ENCODE measurements around the gene RBFOX1. TPM values are rescaled to one million over a fixed set of nuclear protein-coding genes. Genes with fewer than 3 reads are reported as not detected.

The RBFOX1 gene
- polyA plus RNA-seq, 1 donor from 2014 or later: 56.8 TPM

DNA sequence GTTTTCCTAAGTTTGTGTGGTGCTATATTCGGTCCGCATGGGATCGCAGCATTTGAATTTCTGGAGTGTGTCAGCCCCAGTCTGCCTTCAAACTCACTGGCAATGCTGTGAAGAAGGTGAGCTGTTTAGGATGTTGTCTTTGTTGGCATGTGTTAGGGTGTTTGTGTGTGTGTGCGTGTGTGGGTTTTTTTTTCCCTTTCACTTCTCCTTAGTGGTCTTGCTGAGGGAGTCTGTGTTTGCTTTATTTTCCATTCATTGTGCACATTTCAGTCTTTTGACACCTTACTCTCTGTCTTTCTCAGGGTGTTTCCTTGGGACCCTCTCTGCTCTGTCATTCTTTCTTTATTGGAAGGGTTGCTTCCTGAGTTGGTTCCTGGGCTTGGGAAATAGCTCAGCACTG is 27.7 kb upstream of the RBFOX1 start:
- peak overlapping the region; percentile 61 for H3K4me3 ChIP-seq (ENCODE audit: low read length)
- H3K9me2 ChIP-seq (ENCODE audit: insufficient read depth, low read length): no peaks in the 10 kb centered on the region
- TF ChIP-seq EP300 (conservative IDR thresholded peaks at IDR 0.05; ENCODE audit: poor library complexity, severe bottlenecking) (no peak), RAD21 (conservative IDR thresholded peaks at IDR 0.05) (no peak), CTCF (IDR thresholded peaks at IDR 0.05; ENCODE audit: poor library complexity, severe bottlenecking) (no peak), TAF1 (IDR thresholded peaks at IDR 0.05; ENCODE audit: low read depth) (no peak)
- H3K27ac ChIP-seq (ENCODE audit: low read length): no peak overlapping the region
- no peaks in the 10 kb centered on the region for H3K36me3 ChIP-seq (ENCODE audit: insufficient read depth, low read length)
- H2AFZ ChIP-seq (ENCODE audit: low read depth, low read length): no peak overlapping the region
- H3K79me2 ChIP-seq (replicated peaks; ENCODE audit: insufficient read depth, low read length): peaks cover 3% of the 10 kb centered on the region
- no peak overlapping the region for H3K4me2 ChIP-seq (ENCODE audit: low read length)
- no peaks in the 10 kb centered on the region for H3F3A ChIP-seq (ENCODE audit: insufficient read depth, low read length, poor library complexity, severe bottlenecking)
- H3K27me3 ChIP-seq (ENCODE audit: insufficient read depth, low read depth, low read length): peaks cover 62% of the 10 kb centered on the region
- no peak overlapping the region for H3K9ac ChIP-seq (ENCODE audit: low read length)
- no peaks in the 10 kb centered on the region for H3K9me3 ChIP-seq (ENCODE audit: low read length)
- H4K20me1 ChIP-seq (ENCODE audit: insufficient read depth): no peaks in the 10 kb centered on the region

GRCh38 chr16:7313170-7313569 is 19.5 kb upstream of the RBFOX1 start:
- H3K4me2 ChIP-seq (ENCODE audit: low read length): no peak overlapping the region
- no peak overlapping the region for H3K9ac ChIP-seq (ENCODE audit: low read length)
- no peaks in the 10 kb centered on the region for H3K36me3 ChIP-seq (ENCODE audit: insufficient read depth, low read length)
- H3K27ac ChIP-seq (ENCODE audit: low read length): peak overlapping the region; percentile 15
- no peaks in the 10 kb centered on the region for H3K79me2 ChIP-seq (replicated peaks; ENCODE audit: insufficient read depth, low read length)
- no peak overlapping the region for H2AFZ ChIP-seq (ENCODE audit: low read depth, low read length)
- H3K9me2 ChIP-seq (ENCODE audit: insufficient read depth, low read length): no peaks in the 10 kb centered on the region
- no peaks in the 10 kb centered on the region for H3K9me3 ChIP-seq (ENCODE audit: low read length)
- TF ChIP-seq RAD21 (conservative IDR thresholded peaks at IDR 0.05) (peak; percentile 62), CTCF (IDR thresholded peaks at IDR 0.05; ENCODE audit: poor library complexity, severe bottlenecking) (peak; percentile 72), EZH2 (IDR thresholded peaks at IDR 0.05; ENCODE audit: borderline replicate concordance, insufficient read depth, low read length, poor library complexity, severe bottlenecking) (no peak), SMC3 (conservative IDR thresholded peaks at IDR 0.05; ENCODE audit: poor library complexity) (peak; percentile 73)
- no peak overlapping the region for H3K4me3 ChIP-seq (ENCODE audit: low read length)
- no peaks in the 10 kb centered on the region for H3K27me3 ChIP-seq (ENCODE audit: insufficient read depth, low read depth, low read length)
- H4K20me1 ChIP-seq (ENCODE audit: insufficient read depth): no peaks in the 10 kb centered on the region
- no peaks in the 10 kb centered on the region for H3F3A ChIP-seq (ENCODE audit: insufficient read depth, low read length, poor library complexity, severe bottlenecking)

- H4K20me1 ChIP-seq (ENCODE audit: insufficient read depth): no peaks in the 10 kb centered on the region
- TF ChIP-seq REST (IDR thresholded peaks at IDR 0.05; ENCODE audit: borderline replicate concordance): no peak
- no peak for TF ChIP-seq POLR2AphosphoS5 (IDR thresholded peaks at IDR 0.05)
- no peak for TF ChIP-seq RAD21 (conservative IDR thresholded peaks at IDR 0.05)
- TF ChIP-seq SMC3 (conservative IDR thresholded peaks at IDR 0.05; ENCODE audit: poor library complexity): no peak
- H3F3A ChIP-seq (ENCODE audit: insufficient read depth, low read length, poor library complexity, severe bottlenecking): no peaks in the 10 kb centered on the region
- H3K4me2 ChIP-seq (ENCODE audit: low read length): no peak overlapping the region
- no peaks in the 10 kb centered on the region for H3K9me2 ChIP-seq (ENCODE audit: insufficient read depth, low read length)
- H3K4me3 ChIP-seq (ENCODE audit: low read length): no peak overlapping the region
- no peak overlapping the region for H2AFZ ChIP-seq (ENCODE audit: low read depth, low read length)
- no peak overlapping the region for H3K9ac ChIP-seq (ENCODE audit: low read length)
- no peaks in the 10 kb centered on the region for H3K79me2 ChIP-seq (replicated peaks; ENCODE audit: insufficient read depth, low read length)
- H3K27me3 ChIP-seq (ENCODE audit: insufficient read depth, low read depth, low read length): no peaks in the 10 kb centered on the region
- no peaks in the 10 kb centered on the region for H3K36me3 ChIP-seq (ENCODE audit: insufficient read depth, low read length)
- no peaks in the 10 kb centered on the region for H3K9me3 ChIP-seq (ENCODE audit: low read length)
- H3K27ac ChIP-seq (ENCODE audit: low read length): no peak overlapping the region
Measured at GRCh38 chr16:7314163-7314562, 18.5 kb upstream of the RBFOX1 start.
